Measurements from ENCODE around the gene EHD4.

GRCh38 chr15:41856716-41857115 lies 115.6 kb downstream of the EHD4 start:
- no peak for TF ChIP-seq CTCF (IDR thresholded peaks at IDR 0.05; ENCODE audit: extremely low read depth in 1 of 2, insufficient read depth in 1 of 2, low read depth in 1 of 2, low read length in 2 of 2)
- TF ChIP-seq POLR2AphosphoS5 (IDR thresholded peaks at IDR 0.05; ENCODE audit: insufficient read depth, low read depth, low read length): no peak
